ENCODE results near the gene NDFIP2.
A peak's percentile ranks its signal among the peaks of the same experiment; 100 is the strongest.

NDFIP2 gene

GRCh38 chr13:79541426-79542049 is 60.6 kb downstream of the NDFIP2 start:
- Histone ChIP-seq H3K23ac (ENCODE audit: low read length) (no peak overlapping the region), H3K14ac (ENCODE audit: low read length) (no peak overlapping the region), H3K4me3 (ENCODE audit: low read depth, low read length) (no peak overlapping the region), H3K18ac (ENCODE audit: low read length) (no peak overlapping the region), H4K12ac (ENCODE audit: low read depth, low read length) (no peak overlapping the region), H3K79me1 (ENCODE audit: low read length) (no peaks in the 10 kb centered on the region), H3K9ac (ENCODE audit: low read length) (no peak overlapping the region), H3K9me3 (ENCODE audit: insufficient read depth, low read depth, low read length) (no peaks in the 10 kb centered on the region), H2BK5ac (ENCODE audit: low read depth, low read length, poor library complexity) (no peak overlapping the region), H3K27me3 (ENCODE audit: insufficient read depth, low read length) (no peaks in the 10 kb centered on the region), H4K91ac (ENCODE audit: low read depth, low read length) (no peak overlapping the region), H3K27ac (ENCODE audit: low read depth, low read length) (no peak overlapping the region), H3K79me2 (ENCODE audit: control insufficient read depth, insufficient read depth, low read length, poor library complexity) (no peaks in the 10 kb centered on the region), H2AK5ac (ENCODE audit: low read length) (no peak overlapping the region), H3K4ac (ENCODE audit: low read depth, low read length) (no peak overlapping the region), H3K4me1 (ENCODE audit: control insufficient read depth in 1 of 2, insufficient read depth in 2 of 2, low read length in 2 of 2) (no peaks in the 10 kb centered on the region), H3K36me3 (ENCODE audit: control insufficient read depth in 1 of 2, insufficient read depth in 2 of 2, low read length in 2 of 2) (peaks cover 4 to 6% of the 10 kb centered on the region in 2 experiments), H3K4me2 (ENCODE audit: low read length) (no peak overlapping the region), H2BK12ac (ENCODE audit: low read length) (no peak overlapping the region), H4K8ac (ENCODE audit: low read depth, low read length) (no peak overlapping the region), H2AFZ (ENCODE audit: insufficient read depth, low read length, poor library complexity) (no peak overlapping the region), H2BK120ac (ENCODE audit: insufficient read depth, low read length, poor library complexity) (no peak overlapping the region)
- peak; percentile 23 to 95 for DNase-seq
- WGBS (ENCODE audit: extremely low coverage, insufficient coverage, insufficient read length): no CpG with 5 or more reads among the region's 1 CpG

GRCh38 chr13:79543883-79544282 is 62.9 kb downstream of the NDFIP2 start:
- no peak overlapping the region for H4K8ac ChIP-seq (ENCODE audit: low read depth, low read length)
- no CpG with 5 or more reads among the region's 1 CpG for WGBS (ENCODE audit: extremely low coverage, insufficient coverage, insufficient read length)
- no peak for DNase-seq
- H3K4me1 ChIP-seq (ENCODE audit: control insufficient read depth in 1 of 2, insufficient read depth in 2 of 2, low read length in 2 of 2): no peaks in the 10 kb centered on the region
- H3K23ac ChIP-seq (ENCODE audit: low read length): no peak overlapping the region
- no peak overlapping the region for H3K4ac ChIP-seq (ENCODE audit: low read depth, low read length)
- no peak overlapping the region for H2BK5ac ChIP-seq (ENCODE audit: low read depth, low read length, poor library complexity)
- no peaks in the 10 kb centered on the region for H3K9me3 ChIP-seq (ENCODE audit: insufficient read depth, low read depth, low read length)
- no peaks in the 10 kb centered on the region for H3K79me2 ChIP-seq (ENCODE audit: control insufficient read depth, insufficient read depth, low read length, poor library complexity)
- H4K12ac ChIP-seq (ENCODE audit: low read depth, low read length): no peak overlapping the region
- H4K91ac ChIP-seq (ENCODE audit: low read depth, low read length): no peak overlapping the region
- no peak overlapping the region for H3K4me3 ChIP-seq (ENCODE audit: low read depth, low read length)
- no peak overlapping the region for H2BK120ac ChIP-seq (ENCODE audit: insufficient read depth, low read length, poor library complexity)
- no peaks in the 10 kb centered on the region for H3K79me1 ChIP-seq (ENCODE audit: low read length)
- no peak overlapping the region for H3K14ac ChIP-seq (ENCODE audit: low read length)
- H2BK12ac ChIP-seq (ENCODE audit: low read length): no peak overlapping the region
- H3K36me3 ChIP-seq (ENCODE audit: control insufficient read depth in 1 of 2, insufficient read depth in 2 of 2, low read length in 2 of 2): no peaks in the 10 kb centered on the region
- H3K18ac ChIP-seq (ENCODE audit: low read length): no peak overlapping the region
- H3K27me3 ChIP-seq (ENCODE audit: insufficient read depth, low read length): no peaks in the 10 kb centered on the region
- no peak overlapping the region for H2AK5ac ChIP-seq (ENCODE audit: low read length)
- H3K27ac ChIP-seq (ENCODE audit: low read depth, low read length): no peak overlapping the region
- no peak overlapping the region for H2AFZ ChIP-seq (ENCODE audit: insufficient read depth, low read length, poor library complexity)
- no peak overlapping the region for H3K4me2 ChIP-seq (ENCODE audit: low read length)
- H3K9ac ChIP-seq (ENCODE audit: low read length): no peak overlapping the region

GRCh38 chr13:79547211-79548195 is 66.5 kb downstream of the NDFIP2 start:
- Histone ChIP-seq H2AK5ac (ENCODE audit: low read length) (no peak overlapping the region), H3K23ac (ENCODE audit: low read length) (no peak overlapping the region), H3K27me3 (ENCODE audit: insufficient read depth, low read length) (no peaks in the 10 kb centered on the region), H3K36me3 (ENCODE audit: control insufficient read depth in 1 of 2, insufficient read depth in 2 of 2, low read length in 2 of 2) (no peaks in the 10 kb centered on the region), H3K9me3 (ENCODE audit: insufficient read depth, low read depth, low read length) (no peaks in the 10 kb centered on the region), H4K91ac (ENCODE audit: low read depth, low read length) (no peak overlapping the region), H3K79me1 (ENCODE audit: low read length) (no peaks in the 10 kb centered on the region), H3K18ac (ENCODE audit: low read length) (no peak overlapping the region), H3K79me2 (ENCODE audit: control insufficient read depth, insufficient read depth, low read length, poor library complexity) (no peaks in the 10 kb centered on the region), H3K4me2 (ENCODE audit: low read length) (no peak overlapping the region), H3K4ac (ENCODE audit: low read depth, low read length) (no peak overlapping the region), H2BK120ac (ENCODE audit: insufficient read depth, low read length, poor library complexity) (no peak overlapping the region), H3K14ac (ENCODE audit: low read length) (no peak overlapping the region), H2AFZ (ENCODE audit: insufficient read depth, low read length, poor library complexity) (no peak overlapping the region), H2BK12ac (ENCODE audit: low read length) (no peak overlapping the region), H4K12ac (ENCODE audit: low read depth, low read length) (no peak overlapping the region), H3K27ac (ENCODE audit: low read depth, low read length) (no peak overlapping the region), H3K4me1 (ENCODE audit: control insufficient read depth in 1 of 2, insufficient read depth in 2 of 2, low read length in 2 of 2) (no peaks in the 10 kb centered on the region), H3K4me3 (ENCODE audit: low read depth, low read length) (no peak overlapping the region), H2BK5ac (ENCODE audit: low read depth, low read length, poor library complexity) (no peak overlapping the region), H4K8ac (ENCODE audit: low read depth, low read length) (no peak overlapping the region), H3K9ac (ENCODE audit: low read length) (no peak overlapping the region)
- 100% methylated on average over 2 of the region's 4 CpGs for WGBS (ENCODE audit: extremely low coverage, insufficient coverage, insufficient read length)
- no peak for DNase-seq

GRCh38 chr13:79548902-79549301 is 67.9 kb downstream of the NDFIP2 start:
- H3K79me2 ChIP-seq (ENCODE audit: control insufficient read depth, insufficient read depth, low read length, poor library complexity): no peaks in the 10 kb centered on the region
- DNase-seq: peak in 1 of 2 donors; percentile 17
- H4K8ac ChIP-seq (ENCODE audit: low read depth, low read length): no peak overlapping the region
- H3K9me3 ChIP-seq (ENCODE audit: insufficient read depth, low read depth, low read length): no peaks in the 10 kb centered on the region
- H3K4me1 ChIP-seq (ENCODE audit: control insufficient read depth in 1 of 2, insufficient read depth in 2 of 2, low read length in 2 of 2): no peaks in the 10 kb centered on the region
- no peak overlapping the region for H3K27ac ChIP-seq (ENCODE audit: low read depth, low read length)
- no peak overlapping the region for H2AFZ ChIP-seq (ENCODE audit: insufficient read depth, low read length, poor library complexity)
- H3K79me1 ChIP-seq (ENCODE audit: low read length): no peaks in the 10 kb centered on the region
- no peaks in the 10 kb centered on the region for H3K27me3 ChIP-seq (ENCODE audit: insufficient read depth, low read length)
- H2AK5ac ChIP-seq (ENCODE audit: low read length): no peak overlapping the region
- no peak overlapping the region for H3K4ac ChIP-seq (ENCODE audit: low read depth, low read length)
- H3K9ac ChIP-seq (ENCODE audit: low read length): no peak overlapping the region
- no peak overlapping the region for H4K12ac ChIP-seq (ENCODE audit: low read depth, low read length)
- H2BK120ac ChIP-seq (ENCODE audit: insufficient read depth, low read length, poor library complexity): no peak overlapping the region
- H3K14ac ChIP-seq (ENCODE audit: low read length): no peak overlapping the region
- no peak overlapping the region for H3K18ac ChIP-seq (ENCODE audit: low read length)
- H2BK12ac ChIP-seq (ENCODE audit: low read length): no peak overlapping the region
- no peak overlapping the region for H3K4me2 ChIP-seq (ENCODE audit: low read length)
- H3K36me3 ChIP-seq (ENCODE audit: control insufficient read depth in 1 of 2, insufficient read depth in 2 of 2, low read length in 2 of 2): no peaks in the 10 kb centered on the region
- no peak overlapping the region for H2BK5ac ChIP-seq (ENCODE audit: low read depth, low read length, poor library complexity)
- no peak overlapping the region for H3K23ac ChIP-seq (ENCODE audit: low read length)
- no peak overlapping the region for H3K4me3 ChIP-seq (ENCODE audit: low read depth, low read length)
- no peak overlapping the region for H4K91ac ChIP-seq (ENCODE audit: low read depth, low read length)
